Lower lobe of right lung (tissue), 2 donors: Measurements from ENCODE around the gene ST7. TPM values are rescaled to one million over a fixed set of nuclear protein-coding genes. Genes with fewer than 3 reads are reported as not detected.

Experiments used
- ATAC-seq, 2 donors: fragments of 200-7000 bp; cut with Tn5 transposase; one replicate each; pipeline ENCODE4 v1.9.1; 2020 to 2022; ENCODE audit warnings: mild to moderate bottlenecking in 2 of 2, moderate library complexity in 2 of 2
- DNase-seq: peaks from one replicate; pipeline ENCODE4 v3.0.0-alpha.2; 2020
- H3K27ac ChIP-seq: fragments of 200-600 bp; one replicate; pipeline ENCODE4 v1.8.0; 2022
- H3K27me3 ChIP-seq: fragments of 200-600 bp; one replicate; pipeline ENCODE4 v1.8.0; 2022; ENCODE audit warnings: low read depth
- H3K36me3 ChIP-seq: fragments of 200-600 bp; one replicate; pipeline ENCODE4 v1.8.0; 2022; ENCODE audit warnings: mild to moderate bottlenecking
- H3K4me1 ChIP-seq: fragments of 200-600 bp; one replicate; pipeline ENCODE4 v1.8.0; 2022
- H3K4me3 ChIP-seq: fragments of 200-600 bp; one replicate; pipeline ENCODE4 v1.8.0; 2022; ENCODE audit warnings: mild to moderate bottlenecking
- H3K9me3 ChIP-seq: fragments of 200-600 bp; one replicate; pipeline ENCODE4 v1.8.0; 2022
- intact Hi-C: fragments of 100-400 bp; cut with DNase I; formaldehyde crosslinking; loops from one replicate; pipeline ENCODE4 v1.11.0; 2022
- total RNA-seq: library from RNA; stranded (reverse); fragmentation: NEBNext Ultra II Directional; extraction: Animal tissue kit (Norgen Biotek cat#: 25700); gene quantifications from one replicate; pipeline ENCODE4 v1.2.1, GENCODE V29; 2021
- TF ChIP-seq, protein P1 (sequence below): fragments of 200-600 bp; IDR thresholded peaks from one replicate; pipeline ENCODE4 v1.8.0; 2022; ENCODE audit warnings: antibody characterized with exemption, mild to moderate bottlenecking
- donor health status: DM: no; HTN: yes; CAD: no; lungs with severe emphysema.

Gene ST7
- total RNA-seq, 1 donor from 2014 or later: 51.1 TPM

DNA sequence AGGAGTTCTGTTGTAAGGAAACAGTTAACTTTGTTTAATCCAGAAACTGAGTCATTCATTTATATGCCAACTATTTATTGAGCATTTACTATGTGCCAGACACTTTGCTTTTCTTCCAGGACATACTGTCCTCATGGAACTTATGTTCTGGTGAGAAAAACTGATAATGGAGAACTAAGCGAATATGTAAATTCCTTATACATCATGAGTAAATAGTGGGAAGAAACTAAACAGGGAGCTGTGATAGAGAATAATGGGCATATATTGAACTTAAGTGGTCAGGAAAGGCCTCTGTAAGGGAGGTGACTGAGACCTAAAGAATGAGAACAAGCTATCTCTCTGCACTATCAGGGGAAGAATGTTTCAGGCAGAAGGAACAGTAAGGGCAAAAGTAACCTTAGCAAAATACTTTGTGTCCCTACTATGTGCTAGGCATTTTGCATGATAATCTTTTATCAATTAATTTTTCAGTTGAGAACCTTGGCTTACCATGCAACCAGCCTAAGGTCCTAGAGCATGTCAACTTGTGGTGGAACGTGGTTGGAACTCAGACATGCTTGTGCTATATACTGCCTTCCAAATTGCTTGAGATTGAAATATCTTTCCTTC is 45.4 kb downstream of the ST7 start:
- H3K4me3 ChIP-seq: no peak overlapping the region
- no peak overlapping the region for H3K27ac ChIP-seq
- intact Hi-C loops: no loop called here
- no peak for DNase-seq
- no peaks in the 10 kb centered on the region for H3K4me1 ChIP-seq
- H3K36me3 ChIP-seq: no peaks in the 10 kb centered on the region
- no peaks in the 10 kb centered on the region for H3K9me3 ChIP-seq
- no peaks in the 10 kb centered on the region for H3K27me3 ChIP-seq
- TF ChIP-seq, protein P1, sequence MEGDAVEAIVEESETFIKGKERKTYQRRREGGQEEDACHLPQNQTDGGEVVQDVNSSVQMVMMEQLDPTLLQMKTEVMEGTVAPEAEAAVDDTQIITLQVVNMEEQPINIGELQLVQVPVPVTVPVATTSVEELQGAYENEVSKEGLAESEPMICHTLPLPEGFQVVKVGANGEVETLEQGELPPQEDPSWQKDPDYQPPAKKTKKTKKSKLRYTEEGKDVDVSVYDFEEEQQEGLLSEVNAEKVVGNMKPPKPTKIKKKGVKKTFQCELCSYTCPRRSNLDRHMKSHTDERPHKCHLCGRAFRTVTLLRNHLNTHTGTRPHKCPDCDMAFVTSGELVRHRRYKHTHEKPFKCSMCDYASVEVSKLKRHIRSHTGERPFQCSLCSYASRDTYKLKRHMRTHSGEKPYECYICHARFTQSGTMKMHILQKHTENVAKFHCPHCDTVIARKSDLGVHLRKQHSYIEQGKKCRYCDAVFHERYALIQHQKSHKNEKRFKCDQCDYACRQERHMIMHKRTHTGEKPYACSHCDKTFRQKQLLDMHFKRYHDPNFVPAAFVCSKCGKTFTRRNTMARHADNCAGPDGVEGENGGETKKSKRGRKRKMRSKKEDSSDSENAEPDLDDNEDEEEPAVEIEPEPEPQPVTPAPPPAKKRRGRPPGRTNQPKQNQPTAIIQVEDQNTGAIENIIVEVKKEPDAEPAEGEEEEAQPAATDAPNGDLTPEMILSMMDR: no peak
- ATAC-seq: no peak

DNA sequence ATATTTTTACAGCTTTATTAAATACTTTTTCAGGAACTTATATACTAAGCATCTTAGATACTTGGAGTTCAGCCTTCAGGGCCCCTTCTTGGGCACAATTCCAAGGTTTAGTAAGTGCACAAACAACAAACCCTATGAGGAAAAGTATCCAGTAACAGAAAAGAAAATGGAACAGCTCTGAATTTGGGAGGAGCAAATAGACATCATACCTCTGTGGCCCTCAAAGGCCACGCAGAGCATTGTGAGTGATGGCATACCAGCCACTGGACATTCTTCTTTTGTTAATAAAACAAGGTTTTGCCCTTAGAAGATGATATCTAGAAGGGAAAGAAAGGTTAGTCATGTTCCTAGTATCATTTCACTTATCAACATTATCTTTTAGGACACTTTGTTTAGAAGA is 46.0 kb downstream of the ST7 start:
- Histone ChIP-seq H3K27me3 (no peaks in the 10 kb centered on the region), H3K27ac (no peak overlapping the region), H3K36me3 (no peaks in the 10 kb centered on the region), H3K9me3 (no peaks in the 10 kb centered on the region), H3K4me1 (no peaks in the 10 kb centered on the region), H3K4me3 (no peak overlapping the region)
- intact Hi-C loops: no loop called here
- DNase-seq (no peak), ATAC-seq (peak in 1 of 2 donors; percentile 13)
- TF ChIP-seq, protein P1: no peak

DNA sequence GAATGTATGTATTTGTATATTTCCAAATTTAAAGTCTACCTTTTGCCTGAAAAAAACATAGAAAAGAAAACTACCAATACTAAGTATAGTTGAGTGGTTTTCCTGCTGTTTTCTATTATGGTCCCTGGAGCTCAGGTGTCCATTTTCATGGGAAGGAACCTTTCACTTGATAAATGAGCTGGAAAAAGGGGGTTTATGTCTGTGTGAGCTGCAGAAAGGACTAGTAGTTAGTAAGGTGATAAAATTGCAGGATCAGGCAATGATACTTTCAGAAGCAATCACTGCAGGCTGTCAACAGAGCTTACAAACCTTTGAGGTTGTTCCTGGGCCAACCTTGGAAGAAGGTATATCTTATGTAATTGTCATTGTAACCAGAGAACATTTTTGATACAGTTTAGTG is 48.0 kb downstream of the ST7 start:
- Histone ChIP-seq H3K9me3 (no peaks in the 10 kb centered on the region), H3K36me3 (no peaks in the 10 kb centered on the region), H3K4me1 (no peaks in the 10 kb centered on the region), H3K27ac (no peak overlapping the region), H3K27me3 (no peaks in the 10 kb centered on the region), H3K4me3 (no peak overlapping the region)
- TF ChIP-seq, protein P1: no peak
- ATAC-seq (no peak), DNase-seq (no peak)
- intact Hi-C loops: no loop called here

DNA sequence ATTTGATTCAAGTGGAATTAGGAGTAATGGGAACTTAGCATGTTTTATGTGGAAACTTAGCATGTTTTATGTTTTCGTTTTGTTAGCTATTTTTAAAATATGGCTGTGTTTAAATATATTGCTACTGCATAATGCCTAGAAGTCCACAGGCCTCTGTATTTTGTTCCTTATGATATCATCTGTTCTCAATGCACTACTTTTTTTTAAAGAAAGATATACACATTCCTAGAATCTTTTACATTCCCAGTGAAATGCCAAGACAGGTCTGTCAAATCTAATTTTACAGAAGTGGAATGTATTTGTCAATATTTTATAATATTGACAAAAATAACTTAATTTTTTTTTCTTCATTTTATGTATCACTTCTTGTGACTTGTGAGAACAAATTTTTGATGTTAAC is 51.6 kb downstream of the ST7 start:
- no peak for DNase-seq
- ATAC-seq: no peak
- Histone ChIP-seq H3K4me1 (peaks cover 20% of the 10 kb centered on the region), H3K27me3 (no peaks in the 10 kb centered on the region), H3K36me3 (no peaks in the 10 kb centered on the region), H3K27ac (no peak overlapping the region), H3K9me3 (no peaks in the 10 kb centered on the region), H3K4me3 (no peak overlapping the region)
- intact Hi-C loops: no loop called here
- TF ChIP-seq, protein P1: no peak

DNA sequence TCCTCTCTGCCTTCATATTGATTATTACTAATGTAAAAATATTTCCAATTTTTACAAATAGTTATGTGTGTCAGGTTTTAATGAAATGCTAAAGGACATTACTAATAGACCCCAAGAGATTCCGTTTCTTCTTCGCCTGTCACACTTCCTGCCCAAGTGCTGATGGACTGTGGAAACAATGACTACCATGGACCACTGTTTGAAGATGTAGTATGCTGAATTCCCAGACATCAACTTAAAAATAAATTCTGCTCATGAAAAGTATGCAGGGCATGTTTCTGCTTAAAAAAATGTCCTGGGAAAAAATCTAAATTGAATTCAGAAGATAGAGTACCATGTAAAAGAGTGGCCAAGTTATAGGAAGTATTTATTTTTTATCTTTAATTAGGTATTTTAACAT is 52.1 kb downstream of the ST7 start:
- H3K36me3 ChIP-seq: no peaks in the 10 kb centered on the region
- peaks cover 21% of the 10 kb centered on the region for H3K4me1 ChIP-seq
- DNase-seq: no peak
- TF ChIP-seq, protein P1: no peak
- ATAC-seq: no peak
- H3K9me3 ChIP-seq: no peaks in the 10 kb centered on the region
- H3K4me3 ChIP-seq: no peak overlapping the region
- intact Hi-C loops: no loop called here
- no peaks in the 10 kb centered on the region for H3K27me3 ChIP-seq
- H3K27ac ChIP-seq: no peak overlapping the region
